Tongue (tissue), 3 donors: ENCODE results near the gene AP2B1. TPM values are rescaled to one million over a fixed set of nuclear protein-coding genes. Genes with fewer than 3 reads are reported as not detected.

ENCODE experiments used
- DNase-seq: peaks from one replicate; pipeline ENCODE4 v3.0.0-alpha.2; 2015
- small RNA-seq: library from RNA; depleted of rRNA; stranded (forward); fragments of <200 nt; gene quantifications from one replicate; pipeline ENCODE3, GENCODE V24; 2014; ENCODE audit warnings: low replicate concordance
- total RNA-seq: library from RNA; depleted of rRNA; stranded (reverse); fragments of >200 nt; gene quantifications from one replicate; pipeline ENCODE4 v1.2.3, GENCODE V29; 2014

Gene AP2B1
- total RNA-seq, 1 donor from 2014 or later: 77.1 TPM

- peak; percentile 48 for DNase-seq
Measured at GRCh38 chr17:35773679-35774425, 186.7 kb downstream of the AP2B1 start.

DNA sequence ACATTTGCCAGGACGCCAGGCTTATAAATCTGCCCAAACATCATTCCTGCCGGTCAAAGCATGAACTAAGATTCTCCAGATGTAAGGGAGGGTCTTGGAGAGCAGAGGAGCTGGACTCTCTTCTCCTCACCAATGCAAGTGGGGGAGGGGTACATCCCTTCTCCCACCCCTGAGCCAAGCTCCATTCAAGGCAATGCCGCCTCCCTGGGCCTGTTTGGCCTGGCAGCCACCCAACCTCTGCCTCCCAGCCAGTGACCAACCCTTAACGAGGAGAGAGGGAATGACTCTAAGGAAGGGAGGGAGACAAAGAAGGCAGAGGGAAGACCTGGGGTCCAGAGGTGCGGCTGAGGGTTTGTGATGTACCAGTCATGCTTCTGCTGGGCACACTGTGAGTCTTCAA is 187.4 kb downstream of the AP2B1 start:
- peak; percentile 71 for DNase-seq

GRCh38 chr17:35775039-35775438 is 187.9 kb downstream of the AP2B1 start:
- DNase-seq: no peak

DNA sequence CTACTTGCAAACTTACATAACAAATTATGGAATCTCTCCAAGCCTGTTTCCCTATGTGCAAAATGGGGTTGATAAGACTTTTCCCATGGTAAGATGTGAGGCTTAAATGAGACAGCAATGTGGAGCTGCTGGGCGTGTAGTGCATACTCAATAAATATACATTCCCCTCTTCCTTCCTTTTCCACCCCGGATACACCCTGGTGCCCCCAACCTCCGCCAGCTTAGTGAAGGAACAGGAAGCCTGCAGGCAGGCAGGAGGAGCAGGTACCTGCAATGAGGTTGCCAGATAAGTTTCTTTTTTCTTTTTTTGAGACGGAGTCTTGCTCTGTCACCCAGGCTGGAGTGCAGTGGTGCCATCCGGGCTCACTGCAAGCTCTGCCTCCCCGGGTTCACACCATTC is 188.5 kb downstream of the AP2B1 start:
- DNase-seq: no peak

Small RNA genes lying within 50 kb of the gene (small RNA-seq; reads per million reads assigned to genes)
- gene AC004134.1: not detected
- not detected for gene AC015911.1
- gene SNORD7: 23.4 reads per million, percentile 95 among the genes with 10 or more reads in this experiment

Other genes starting within 250 kb of the AP2B1 start
- 18.1 TPM for gene SLFN11, start 213.7 kb upstream of the AP2B1 start, total RNA-seq
- 16.0 TPM for gene SLFN12, start 154.8 kb upstream of the AP2B1 start, total RNA-seq
- gene SLFN13, start 138.6 kb upstream of the AP2B1 start, total RNA-seq: 6.2 TPM
- 0.62 TPM for gene SLFN12L, start 49.6 kb upstream of the AP2B1 start, total RNA-seq
- gene SLFN14, start 26.5 kb upstream of the AP2B1 start, total RNA-seq: 0.31 TPM
- 4.2 TPM for gene PEX12, start 8.8 kb upstream of the AP2B1 start, total RNA-seq
- 0.62 TPM for gene RASL10B, start 144.3 kb downstream of the AP2B1 start, total RNA-seq
- gene GAS2L2, start 165.9 kb downstream of the AP2B1 start, total RNA-seq: not detected
- not detected for gene C17orf50, start 173.6 kb downstream of the AP2B1 start, total RNA-seq
- gene MMP28, start 208.3 kb downstream of the AP2B1 start, total RNA-seq: 3.5 TPM
- 94.0 TPM for gene TAF15, start 222.2 kb downstream of the AP2B1 start, total RNA-seq